ENCODE data around the gene STPG1.

STPG1 gene

GRCh38 chr1:24391882-24392603 is 21.5 kb downstream of the STPG1 start:
- peak; percentile 60 to 74 for DNase-seq

DNA sequence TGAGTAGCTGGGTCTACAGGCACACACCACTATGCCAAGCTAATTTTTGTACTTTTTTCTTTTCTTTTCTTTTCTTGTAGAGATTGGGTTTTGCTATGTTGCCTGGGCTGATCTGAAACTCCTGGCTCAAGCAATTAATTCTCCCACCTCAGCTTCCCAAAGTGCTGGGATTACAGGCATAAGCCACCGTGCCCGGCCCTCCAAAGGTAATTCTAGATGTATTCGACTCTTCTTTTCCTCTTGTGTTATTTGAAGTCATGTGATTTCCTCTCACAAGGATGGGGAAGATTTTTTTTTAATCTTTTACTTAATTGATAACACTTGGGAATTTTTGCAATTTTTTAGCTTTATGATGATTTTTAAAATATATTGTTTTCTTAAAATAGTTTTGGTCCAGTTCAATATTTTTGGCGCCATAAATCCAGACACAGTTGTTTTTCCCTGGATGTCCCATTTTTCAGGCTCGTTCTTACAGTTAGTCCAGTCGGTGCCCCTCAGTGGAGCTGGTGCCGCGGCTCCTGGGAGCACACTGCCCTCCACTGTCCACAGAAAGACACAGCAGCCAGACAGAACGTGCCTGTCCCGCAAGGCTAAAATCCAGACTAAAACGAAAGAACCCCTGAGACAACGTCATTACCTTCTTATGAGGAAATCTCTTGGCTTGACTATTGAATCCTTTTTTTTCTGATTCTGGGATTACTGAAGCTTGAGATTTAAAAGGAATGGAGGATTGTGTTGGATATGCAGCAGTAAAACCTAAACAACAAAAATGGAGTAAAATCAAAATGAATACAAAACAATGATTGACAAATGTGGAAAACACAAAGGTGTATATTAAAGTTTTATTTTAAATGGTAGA is 22.4 kb downstream of the STPG1 start:
- DNase-seq = peak; percentile 73 to 79

GRCh38 chr1:24389231-24389678 is 24.3 kb downstream of the STPG1 start:
- DNase-seq = peak; percentile 24 to 49

GRCh38 chr1:24388331-24388885 is 25.2 kb downstream of the STPG1 start:
- no peak for DNase-seq

DNA sequence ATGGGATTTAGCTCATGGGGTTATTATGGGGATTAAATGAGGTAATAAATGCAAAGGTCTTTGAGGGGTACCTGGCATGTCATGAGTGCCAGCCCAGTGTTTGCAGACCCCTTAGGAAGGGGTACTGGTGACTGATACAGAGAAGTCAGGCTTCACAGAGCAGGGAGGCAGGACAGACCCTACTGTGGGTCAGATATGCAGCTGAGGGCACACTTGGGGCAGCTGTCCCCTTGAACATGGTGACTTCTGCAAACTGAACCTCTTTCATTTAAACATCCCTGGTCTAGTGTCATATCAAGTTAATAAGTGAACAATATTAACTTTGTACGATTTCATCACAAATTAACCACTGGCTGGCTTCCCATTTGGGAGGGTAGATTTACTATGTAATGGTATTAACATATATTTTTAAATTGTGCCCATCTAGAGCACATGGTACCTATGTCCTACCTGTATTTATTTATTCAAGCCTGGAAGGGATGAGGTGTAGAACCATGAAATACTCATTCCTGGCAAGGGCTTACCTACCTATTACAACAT is 25.9 kb downstream of the STPG1 start:
- no peak for DNase-seq

GRCh38 chr1:24386931-24387330 is 26.7 kb downstream of the STPG1 start:
- DNase-seq = no peak

DNA sequence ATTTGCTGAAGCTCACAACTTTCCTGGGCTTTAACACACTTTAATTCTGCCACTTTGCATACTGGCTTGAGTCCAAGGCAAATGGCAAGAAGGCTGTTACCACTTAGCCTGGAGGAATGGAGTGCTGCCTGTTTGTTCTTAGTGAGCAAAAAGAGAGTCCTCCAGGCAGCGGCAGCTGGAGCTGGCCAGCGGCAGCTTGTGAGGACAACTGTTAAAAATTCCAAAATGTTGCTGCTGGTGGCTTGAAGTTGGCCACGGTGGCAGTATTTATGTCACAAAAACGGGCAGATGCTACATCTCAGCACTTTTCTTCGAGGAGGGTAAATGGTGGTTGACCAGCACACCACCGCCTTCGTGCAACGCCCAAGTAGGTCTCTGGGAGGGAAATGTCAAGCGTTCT is 27.3 kb downstream of the STPG1 start:
- no peak for DNase-seq

DNA sequence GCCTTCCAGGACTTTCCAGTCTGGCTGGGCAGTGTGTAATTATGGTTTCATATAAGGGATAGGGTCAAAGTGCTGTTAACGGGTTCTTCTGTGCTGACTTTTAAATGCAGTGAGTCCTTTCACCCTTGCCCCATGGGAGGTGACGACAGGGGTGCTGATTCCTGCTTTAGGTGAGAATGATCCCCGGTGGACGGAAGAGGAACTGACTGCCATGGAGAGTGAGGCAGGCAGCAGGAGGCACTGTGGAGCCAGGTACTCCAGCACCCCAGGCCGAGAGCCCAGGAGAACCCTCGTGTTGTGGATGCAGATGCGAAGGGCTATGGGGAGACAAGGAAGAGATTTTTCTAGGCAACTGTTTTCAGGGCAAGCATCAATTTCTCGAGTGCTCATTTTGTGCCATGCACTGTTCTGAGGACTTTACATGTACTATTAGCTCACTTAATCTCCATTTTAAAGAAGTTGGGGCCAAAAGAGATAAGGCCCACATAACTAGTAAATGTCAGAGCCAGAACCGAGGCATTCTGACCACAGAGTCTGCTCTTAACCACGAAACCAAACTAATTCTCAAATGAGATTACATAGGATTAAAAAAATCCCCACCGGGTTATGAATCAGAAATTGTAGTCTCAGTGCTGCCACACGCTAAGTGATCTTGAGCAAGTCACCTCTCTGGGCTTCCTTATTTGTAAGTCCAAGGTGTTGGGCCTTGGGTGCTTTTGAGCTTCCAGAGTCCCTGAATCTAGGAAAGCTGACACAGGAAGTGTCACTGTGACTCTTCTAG is 28.2 kb downstream of the STPG1 start:
- DNase-seq = peak in 1 of 2 experiments; percentile 18

GRCh38 chr1:24384251-24385090 is 29.1 kb downstream of the STPG1 start:
- no peak for DNase-seq

DNA sequence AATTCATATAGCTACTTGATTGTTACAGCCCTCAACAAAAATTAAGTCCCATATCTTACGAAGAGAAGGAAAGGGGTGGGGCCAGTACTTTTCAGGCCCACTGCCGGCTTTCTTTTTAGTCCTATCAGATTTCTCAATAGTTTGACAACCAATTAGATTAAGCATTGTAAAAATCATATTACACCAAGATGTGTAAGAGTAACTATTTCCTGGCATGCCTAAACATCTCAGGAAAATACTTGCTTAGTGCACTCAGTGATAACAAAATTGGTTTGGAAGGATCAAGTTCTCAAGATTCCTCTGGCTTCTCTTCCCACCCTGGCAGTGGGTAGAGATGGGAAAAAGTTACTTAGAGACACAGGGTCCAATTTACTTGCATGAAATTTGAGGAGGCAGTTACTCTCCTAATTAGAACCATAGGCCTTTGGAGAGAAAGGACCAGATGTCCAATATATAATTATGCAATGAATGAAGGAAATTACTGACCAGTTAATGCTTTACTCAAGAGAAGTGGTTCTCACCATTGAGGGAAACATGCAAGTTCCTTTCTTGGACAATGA is 30.1 kb downstream of the STPG1 start:
- DNase-seq = peak in 1 of 2 experiments; percentile 24

DNA sequence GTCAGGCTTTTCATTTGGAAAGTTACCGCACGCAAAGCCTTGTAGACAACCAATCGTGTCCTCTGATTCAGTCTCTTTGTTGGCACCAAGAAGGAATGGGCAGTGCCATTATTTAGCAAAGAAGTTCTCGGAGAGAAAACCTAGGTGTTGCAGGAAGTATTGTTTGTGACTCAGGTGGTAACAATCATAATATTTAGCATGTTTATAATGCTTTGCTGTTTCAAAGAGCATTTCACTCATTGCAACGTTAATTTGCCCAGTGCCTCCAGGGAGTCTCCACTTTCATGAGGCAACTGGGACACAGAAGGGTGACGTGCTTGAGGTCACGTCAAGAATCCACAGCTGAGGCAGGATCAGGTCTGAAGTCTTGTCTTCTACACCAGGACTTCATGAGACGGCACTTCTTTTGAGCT is 31.4 kb downstream of the STPG1 start:
- DNase-seq = no peak

DNA sequence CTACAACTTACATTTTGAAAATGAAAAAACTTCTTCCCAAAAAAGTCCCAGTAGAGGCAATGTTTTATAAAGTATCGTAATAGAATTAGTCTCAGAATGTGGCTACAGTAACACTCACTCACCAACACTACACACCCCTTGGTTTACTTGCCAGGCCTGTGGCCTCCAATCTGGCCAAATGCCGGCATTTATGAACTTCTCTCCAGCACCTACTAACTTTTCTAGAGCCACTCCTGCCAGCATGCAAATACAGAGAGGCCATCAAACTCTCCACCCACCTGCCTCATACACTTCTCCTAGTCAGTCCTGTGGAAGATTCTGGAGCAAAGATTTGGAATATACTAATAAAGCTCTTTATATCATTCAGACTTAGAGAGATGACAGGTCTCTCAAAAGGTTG is 32.3 kb downstream of the STPG1 start:
- no peak for DNase-seq

DNA sequence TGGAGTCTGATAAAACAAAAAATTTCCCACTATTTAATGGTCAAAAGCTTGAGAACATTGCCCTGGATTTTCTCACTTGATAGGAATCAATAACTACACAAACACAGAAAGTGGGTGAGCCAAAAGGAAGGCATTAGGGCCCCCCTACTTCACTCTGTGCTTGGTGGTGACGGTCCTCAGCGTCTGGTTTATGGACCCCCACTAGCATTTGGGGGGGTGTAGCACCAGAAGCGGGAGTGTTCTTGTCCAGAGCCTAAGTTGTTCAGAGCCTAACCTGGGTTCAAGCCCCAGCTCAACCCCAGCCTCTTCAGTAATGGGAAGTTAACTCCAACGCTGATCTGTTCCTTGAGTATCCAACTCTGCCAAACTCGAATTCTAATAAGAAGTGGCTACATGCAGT is 33.1 kb downstream of the STPG1 start:
- no peak for DNase-seq

DNA sequence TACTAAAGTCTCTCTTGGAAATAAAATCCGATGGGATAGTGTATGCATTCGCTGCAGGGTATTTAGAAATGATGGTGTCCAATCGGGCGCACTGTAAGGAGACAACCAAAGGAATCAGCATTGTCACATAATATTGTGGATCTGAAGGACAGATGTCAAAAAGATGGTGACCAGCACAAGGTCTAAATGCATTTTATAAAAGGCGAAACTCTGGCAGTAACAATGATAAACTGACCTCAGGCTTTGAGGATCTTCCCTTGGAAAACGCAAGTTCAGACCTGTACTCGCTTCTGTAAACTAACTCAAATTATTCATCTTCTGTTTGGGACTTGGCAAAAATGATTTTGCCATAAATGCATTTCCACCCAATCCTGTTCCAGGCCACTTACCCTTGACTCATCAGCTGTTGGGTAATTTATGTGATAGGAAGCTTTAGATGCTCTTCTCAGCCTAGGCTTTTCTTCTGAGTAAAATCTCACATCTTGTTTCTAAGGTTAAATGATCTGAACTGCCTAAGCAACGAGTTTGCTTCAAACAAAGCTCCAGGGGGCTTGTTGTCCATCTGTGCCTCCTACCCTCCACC is 33.8 kb downstream of the STPG1 start:
- no peak for DNase-seq

- DNase-seq = peak; percentile 79 to 91
These were observed 38.4 kb downstream of the STPG1 start for GRCh38 chr1:24374891-24375786.

- DNase-seq = no peak
These were observed 39.9 kb downstream of the STPG1 start for GRCh38 chr1:24373710-24374109.

DNA sequence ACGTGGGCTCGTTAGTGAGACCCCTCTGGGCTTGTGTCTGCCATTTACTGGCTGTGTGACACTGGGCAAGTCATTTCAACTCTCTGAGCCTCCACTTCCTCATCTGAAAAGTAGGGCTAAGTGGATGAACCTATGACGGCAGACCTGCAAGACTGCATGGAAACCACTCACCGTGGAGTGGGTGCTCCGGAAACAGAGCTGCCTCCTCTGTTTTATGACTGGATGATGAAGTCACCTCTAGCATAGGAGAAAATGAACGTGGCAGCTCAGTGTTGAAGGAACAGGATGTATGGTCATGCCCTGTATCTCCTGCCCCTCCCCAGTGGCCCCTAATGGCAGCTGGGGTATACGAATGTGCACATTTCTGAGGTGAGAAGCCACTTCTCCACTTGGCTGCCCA is 40.5 kb downstream of the STPG1 start:
- DNase-seq = no peak

GRCh38 chr1:24369801-24370200 is 43.8 kb downstream of the STPG1 start:
- no peak for DNase-seq

- DNase-seq = no peak
These were observed 44.4 kb downstream of the STPG1 start for GRCh38 chr1:24369199-24369598.

DNA sequence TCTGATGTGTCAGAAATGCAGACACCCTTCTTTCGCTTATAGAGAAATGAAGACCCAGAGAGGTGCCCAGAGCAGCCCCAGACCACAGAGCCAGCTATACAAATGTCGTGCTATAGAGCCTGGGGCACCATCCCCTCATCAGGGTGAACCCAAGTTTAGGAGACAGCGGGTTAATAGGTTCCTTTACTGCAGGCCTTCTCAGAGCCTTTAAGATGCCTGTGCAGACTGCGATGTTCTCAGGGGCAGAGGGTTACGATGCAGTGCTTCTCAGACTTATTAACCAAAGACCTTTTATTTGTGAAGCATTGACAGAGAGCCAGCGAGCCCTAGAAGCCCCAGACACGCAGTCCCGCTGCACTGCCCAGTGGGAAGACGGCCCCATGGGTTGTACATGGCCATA is 46.9 kb downstream of the STPG1 start:
- DNase-seq = no peak
